Heart left ventricle (tissue), 13 donors: ENCODE measurements around the gene THOC7.

Source experiments
- POLR2A ChIP-seq, 2 donors: fragments of 450-650 bp; IDR thresholded peaks; one replicate each; pipeline ENCODE4 v1.6.1; 2017; ENCODE audit warnings: antibody characterized with exemption in 2 of 2, mild to moderate bottlenecking in 2 of 2, moderate library complexity in 2 of 2
- TF ChIP-seq, protein P1 (sequence below), 12 donors: fragments of 200-600 bp; sonication (generic) in 4 of 12; IDR thresholded peaks; one replicate each; pipeline versions ENCODE4 v1.5.0 to v1.8.0; 2018 to 2022; ENCODE audit warnings: antibody characterized with exemption in 12 of 12, mild to moderate bottlenecking in 5 of 12
- donor health status: ischemic (EF 13 %, LVEDD 7.1; RV severe dilation, severe dysfunction).
- donor health status: DM: no; HTN: yes; CAD: no.
- donor health status: DM: no; HTN: no; CAD: no.
- donor health status: ischemic (EF 25% LVEDD 6.9; RV normal size, moderate dysfunction).
- donor health status: ischemic (EF 25% LVEDD 5.7; RV mildly dilated, moderate dysfunction).
- donor health status: ischemic (EF 35%, LVEDD 5.7; RV mildly dilated, moderate dysfunction).
- donor health status: nonischemic (EF 11% LVEDD 7.7; RV severe dilation, severe dysfunction).
- donor health status: DM: yes; HTN: yes; CAD: no.
- donor health status: PGD.
- donor health status: ischemic (EF 29% LVEDD 5.4; RV normal size, mild dysfunction).
- donor health status: nonischemic (EF 23%, LVEDD 6.1; RV moderate dilation, normal function).

DNA sequence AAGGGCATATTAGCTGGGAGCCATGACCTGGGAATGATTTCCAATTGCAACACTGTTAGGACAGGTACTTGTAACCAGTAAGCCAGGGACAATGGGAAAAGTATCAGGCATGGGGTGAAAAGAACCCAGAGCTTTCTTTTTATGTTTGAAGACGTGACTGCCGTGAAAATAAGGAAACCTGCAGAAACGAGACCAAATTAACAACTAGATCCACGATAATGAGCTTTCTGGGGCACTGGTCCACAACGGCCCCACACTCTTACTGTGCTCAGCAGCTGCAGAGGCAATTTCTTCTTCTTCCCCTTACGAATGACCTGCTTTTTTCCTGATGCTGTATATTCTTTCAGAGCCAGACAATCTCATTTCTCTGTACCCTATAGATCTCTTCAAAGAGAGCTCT is 33.1 kb downstream of the THOC7 start:
- no peak for TF ChIP-seq POLR2A (IDR thresholded peaks at IDR 0.05)
- TF ChIP-seq, protein P1, sequence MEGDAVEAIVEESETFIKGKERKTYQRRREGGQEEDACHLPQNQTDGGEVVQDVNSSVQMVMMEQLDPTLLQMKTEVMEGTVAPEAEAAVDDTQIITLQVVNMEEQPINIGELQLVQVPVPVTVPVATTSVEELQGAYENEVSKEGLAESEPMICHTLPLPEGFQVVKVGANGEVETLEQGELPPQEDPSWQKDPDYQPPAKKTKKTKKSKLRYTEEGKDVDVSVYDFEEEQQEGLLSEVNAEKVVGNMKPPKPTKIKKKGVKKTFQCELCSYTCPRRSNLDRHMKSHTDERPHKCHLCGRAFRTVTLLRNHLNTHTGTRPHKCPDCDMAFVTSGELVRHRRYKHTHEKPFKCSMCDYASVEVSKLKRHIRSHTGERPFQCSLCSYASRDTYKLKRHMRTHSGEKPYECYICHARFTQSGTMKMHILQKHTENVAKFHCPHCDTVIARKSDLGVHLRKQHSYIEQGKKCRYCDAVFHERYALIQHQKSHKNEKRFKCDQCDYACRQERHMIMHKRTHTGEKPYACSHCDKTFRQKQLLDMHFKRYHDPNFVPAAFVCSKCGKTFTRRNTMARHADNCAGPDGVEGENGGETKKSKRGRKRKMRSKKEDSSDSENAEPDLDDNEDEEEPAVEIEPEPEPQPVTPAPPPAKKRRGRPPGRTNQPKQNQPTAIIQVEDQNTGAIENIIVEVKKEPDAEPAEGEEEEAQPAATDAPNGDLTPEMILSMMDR (IDR thresholded peaks at IDR 0.05): no peak
